ENCODE measurements around the gene MARCHF3.

The MARCHF3 gene

GRCh38 chr5:126961128-126961527, 69.2 kb downstream of the MARCHF3 start:
- TF ChIP-seq POLR2A (IDR thresholded peaks at IDR 0.05; ENCODE audit: extremely low read depth, insufficient read length): no peak
- TF ChIP-seq CTCF (IDR thresholded peaks at IDR 0.05; ENCODE audit: low read depth, low read length): no peak
- no peak for TF ChIP-seq MYC (IDR thresholded peaks at IDR 0.05; ENCODE audit: low read depth, low read length)
- TF ChIP-seq, protein P1, sequence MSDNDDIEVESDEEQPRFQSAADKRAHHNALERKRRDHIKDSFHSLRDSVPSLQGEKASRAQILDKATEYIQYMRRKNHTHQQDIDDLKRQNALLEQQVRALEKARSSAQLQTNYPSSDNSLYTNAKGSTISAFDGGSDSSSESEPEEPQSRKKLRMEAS (IDR thresholded peaks at IDR 0.05; ENCODE audit: low read depth, low read length): no peak
- no peak for DNase-seq (ENCODE audit: low read depth)
- H3K4me3 ChIP-seq (ENCODE audit: low read depth, low read length): no peak overlapping the region

- no peak overlapping the region for H3K4me3 ChIP-seq (ENCODE audit: low read depth, low read length)
- TF ChIP-seq, protein P1 (IDR thresholded peaks at IDR 0.05; ENCODE audit: low read depth, low read length): no peak
- TF ChIP-seq MYC (IDR thresholded peaks at IDR 0.05; ENCODE audit: low read depth, low read length): no peak
- TF ChIP-seq CTCF (IDR thresholded peaks at IDR 0.05; ENCODE audit: low read depth, low read length): no peak
- no peak for TF ChIP-seq POLR2A (IDR thresholded peaks at IDR 0.05; ENCODE audit: extremely low read depth, insufficient read length)
- no peak for DNase-seq (ENCODE audit: low read depth)
Observed at GRCh38 chr5:126959188-126959587, 71.2 kb downstream of the MARCHF3 start.

- TF ChIP-seq CTCF (IDR thresholded peaks at IDR 0.05; ENCODE audit: low read depth, low read length) (no peak), POLR2A (IDR thresholded peaks at IDR 0.05; ENCODE audit: extremely low read depth, insufficient read length) (no peak)
- TF ChIP-seq, protein P1 (IDR thresholded peaks at IDR 0.05; ENCODE audit: low read depth, low read length): no peak
- no peak overlapping the region for H3K4me3 ChIP-seq (ENCODE audit: low read depth, low read length)
- no peak for DNase-seq (ENCODE audit: low read depth)
Observed at GRCh38 chr5:126956991-126957390, 73.4 kb downstream of the MARCHF3 start.

GRCh38 chr5:126954981-126955380, 75.4 kb downstream of the MARCHF3 start:
- TF ChIP-seq CTCF (IDR thresholded peaks at IDR 0.05; ENCODE audit: low read depth, low read length): no peak
- TF ChIP-seq, protein P1 (IDR thresholded peaks at IDR 0.05; ENCODE audit: low read depth, low read length): no peak
- TF ChIP-seq MYC (IDR thresholded peaks at IDR 0.05; ENCODE audit: low read depth, low read length): no peak
- no peak for TF ChIP-seq POLR2A (IDR thresholded peaks at IDR 0.05; ENCODE audit: extremely low read depth, insufficient read length)
- no peak overlapping the region for H3K4me3 ChIP-seq (ENCODE audit: low read depth, low read length)
- DNase-seq (ENCODE audit: low read depth): no peak

DNA sequence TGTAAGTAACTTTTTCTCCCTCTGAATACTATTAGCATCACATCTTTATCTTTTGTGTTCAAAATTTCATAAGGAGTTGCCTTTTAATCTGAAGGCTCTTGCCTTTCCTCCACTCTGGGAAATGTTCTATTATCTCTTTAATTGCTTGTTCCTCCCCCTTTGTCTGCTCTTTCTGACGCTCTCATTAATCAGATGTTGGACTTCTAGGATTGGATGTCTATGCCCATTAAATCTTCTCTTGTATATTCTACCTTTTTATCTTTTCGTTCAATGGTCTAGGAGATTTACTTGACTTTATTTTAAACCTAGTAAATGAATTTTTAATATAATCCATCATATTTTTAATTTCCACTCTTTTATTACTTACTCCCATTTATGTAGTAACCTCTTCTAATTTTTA, 76.7 kb downstream of the MARCHF3 start:
- TF ChIP-seq, protein P1 (IDR thresholded peaks at IDR 0.05; ENCODE audit: low read depth, low read length): no peak
- TF ChIP-seq POLR2A (IDR thresholded peaks at IDR 0.05; ENCODE audit: extremely low read depth, insufficient read length) (no peak), CTCF (IDR thresholded peaks at IDR 0.05; ENCODE audit: low read depth, low read length) (no peak), MYC (IDR thresholded peaks at IDR 0.05; ENCODE audit: low read depth, low read length) (no peak)
- DNase-seq (ENCODE audit: low read depth): no peak

GRCh38 chr5:126949475-126949874, 80.9 kb downstream of the MARCHF3 start:
- H3K4me3 ChIP-seq (ENCODE audit: low read depth, low read length): no peak overlapping the region
- TF ChIP-seq POLR2A (IDR thresholded peaks at IDR 0.05; ENCODE audit: extremely low read depth, insufficient read length): no peak
- TF ChIP-seq, protein P1 (IDR thresholded peaks at IDR 0.05; ENCODE audit: low read depth, low read length): no peak
- TF ChIP-seq MYC (IDR thresholded peaks at IDR 0.05; ENCODE audit: low read depth, low read length): no peak
- TF ChIP-seq CTCF (IDR thresholded peaks at IDR 0.05; ENCODE audit: low read depth, low read length): no peak
- DNase-seq (ENCODE audit: low read depth): no peak

More for the DNA sequence above, 76.7 kb downstream of the MARCHF3 start:
- no peak overlapping the region for H3K4me3 ChIP-seq (ENCODE audit: low read depth, low read length)

Data from NB4 (cell line).